GM18511 (cell line): ENCODE measurements around the gene HHAT.

Experiments used
- ATAC-seq: cut with Tn5 transposase; IDR thresholded peaks from one replicate; pipeline ENCODE4 v1.9.1; 2021; ENCODE audit warnings: mild to moderate bottlenecking, moderate library complexity; ENCODE audit not compliant: unreplicated experiment

HHAT gene

GRCh38 chr1:210437111-210437510 is 108.4 kb downstream of the HHAT start:
- ATAC-seq, result no peak

- no peak for ATAC-seq
Measured at GRCh38 chr1:210437781-210438180, 109.1 kb downstream of the HHAT start.

- ATAC-seq, result no peak
Measured at GRCh38 chr1:210438928-210439841, 110.5 kb downstream of the HHAT start.

GRCh38 chr1:210440081-210440480 is 111.4 kb downstream of the HHAT start:
- ATAC-seq, result no peak

- no peak for ATAC-seq
Measured at GRCh38 chr1:210441028-210441427, 112.3 kb downstream of the HHAT start.

- no peak for ATAC-seq
Measured at GRCh38 chr1:210445485-210445884, 116.8 kb downstream of the HHAT start.

GRCh38 chr1:210445931-210446330 is 117.2 kb downstream of the HHAT start:
- ATAC-seq, result no peak

GRCh38 chr1:210446479-210446878 is 117.8 kb downstream of the HHAT start:
- peak; percentile 51 for ATAC-seq

- no peak for ATAC-seq
Measured at GRCh38 chr1:210447456-210448057, 118.9 kb downstream of the HHAT start.

GRCh38 chr1:210448297-210448892 is 119.7 kb downstream of the HHAT start:
- no peak for ATAC-seq

- ATAC-seq, result no peak
Measured at GRCh38 chr1:210455840-210456603, 127.3 kb downstream of the HHAT start.

- ATAC-seq, result no peak
Measured at GRCh38 chr1:210456731-210457255, 128.1 kb downstream of the HHAT start.

GRCh38 chr1:210457568-210457967 is 128.9 kb downstream of the HHAT start:
- ATAC-seq, result no peak

GRCh38 chr1:210464519-210465039 is 135.9 kb downstream of the HHAT start:
- ATAC-seq, result no peak

- no peak for ATAC-seq
Measured at GRCh38 chr1:210465150-210465549, 136.4 kb downstream of the HHAT start.

GRCh38 chr1:210467440-210468043 is 138.8 kb downstream of the HHAT start:
- no peak for ATAC-seq

- no peak for ATAC-seq
Measured at GRCh38 chr1:210469441-210469840, 140.7 kb downstream of the HHAT start.

GRCh38 chr1:210475321-210475720 is 146.6 kb downstream of the HHAT start:
- no peak for ATAC-seq

- no peak for ATAC-seq
Measured at GRCh38 chr1:210475806-210476205, 147.1 kb downstream of the HHAT start.

GRCh38 chr1:210476730-210477129 is 148.0 kb downstream of the HHAT start:
- ATAC-seq, result no peak
